ENCODE results near the gene C15orf39.
"Not testable (repeated sequence)": the region's sequence is repeated elsewhere in the genome, so short reads cannot be mapped to it uniquely, and the experiment has no call there.

The C15orf39 gene

GRCh38 chr15:75232826-75233503, 31.3 kb downstream of the C15orf39 start:
- no peak for DNase-seq

- no peak for DNase-seq
These were observed 32.0 kb downstream of the C15orf39 start for GRCh38 chr15:75233504-75234190.

GRCh38 chr15:75234191-75234810, 32.6 kb downstream of the C15orf39 start:
- DNase-seq = no peak

- DNase-seq = no peak
These were observed 33.5 kb downstream of the C15orf39 start for GRCh38 chr15:75235051-75235673.

GRCh38 chr15:75235760-75236729, 34.4 kb downstream of the C15orf39 start:
- DNase-seq = no peak

- DNase-seq = no peak
These were observed 35.8 kb downstream of the C15orf39 start for GRCh38 chr15:75237316-75237982.

- DNase-seq = no peak
These were observed 36.5 kb downstream of the C15orf39 start for GRCh38 chr15:75238150-75238549.

- DNase-seq = not testable (repeated sequence)
These were observed 44.1 kb downstream of the C15orf39 start for GRCh38 chr15:75245741-75246140.

- DNase-seq = not testable (repeated sequence)
These were observed 47.3 kb downstream of the C15orf39 start for GRCh38 chr15:75248991-75249390.

GRCh38 chr15:75249726-75250125, 48.0 kb downstream of the C15orf39 start:
- no peak for DNase-seq

GRCh38 chr15:75251343-75251742, 49.7 kb downstream of the C15orf39 start:
- not testable (repeated sequence) for DNase-seq

- not testable (repeated sequence) for DNase-seq
These were observed 50.6 kb downstream of the C15orf39 start for GRCh38 chr15:75252285-75252684.

- not testable (repeated sequence) for DNase-seq
These were observed 56.4 kb downstream of the C15orf39 start, which contains the start of gene GOLGA6C for GRCh38 chr15:75258034-75258433. Gene GOLGA6C, plus strand, starts transcription at chr15:75258334. Its CDS starts 265 bp downstream, at chr15:75258599.

GRCh38 chr15:75258620-75259343, 57.1 kb downstream of the C15orf39 start:
- not testable (repeated sequence) for DNase-seq

GRCh38 chr15:75259873-75260272, 58.2 kb downstream of the C15orf39 start:
- not testable (repeated sequence) for DNase-seq

Data from AML-193 (cell line).